Measurements from ENCODE around the gene NFATC1.
A peak's percentile ranks its signal among the peaks of the same experiment; 100 is the strongest.

NFATC1 gene

DNA sequence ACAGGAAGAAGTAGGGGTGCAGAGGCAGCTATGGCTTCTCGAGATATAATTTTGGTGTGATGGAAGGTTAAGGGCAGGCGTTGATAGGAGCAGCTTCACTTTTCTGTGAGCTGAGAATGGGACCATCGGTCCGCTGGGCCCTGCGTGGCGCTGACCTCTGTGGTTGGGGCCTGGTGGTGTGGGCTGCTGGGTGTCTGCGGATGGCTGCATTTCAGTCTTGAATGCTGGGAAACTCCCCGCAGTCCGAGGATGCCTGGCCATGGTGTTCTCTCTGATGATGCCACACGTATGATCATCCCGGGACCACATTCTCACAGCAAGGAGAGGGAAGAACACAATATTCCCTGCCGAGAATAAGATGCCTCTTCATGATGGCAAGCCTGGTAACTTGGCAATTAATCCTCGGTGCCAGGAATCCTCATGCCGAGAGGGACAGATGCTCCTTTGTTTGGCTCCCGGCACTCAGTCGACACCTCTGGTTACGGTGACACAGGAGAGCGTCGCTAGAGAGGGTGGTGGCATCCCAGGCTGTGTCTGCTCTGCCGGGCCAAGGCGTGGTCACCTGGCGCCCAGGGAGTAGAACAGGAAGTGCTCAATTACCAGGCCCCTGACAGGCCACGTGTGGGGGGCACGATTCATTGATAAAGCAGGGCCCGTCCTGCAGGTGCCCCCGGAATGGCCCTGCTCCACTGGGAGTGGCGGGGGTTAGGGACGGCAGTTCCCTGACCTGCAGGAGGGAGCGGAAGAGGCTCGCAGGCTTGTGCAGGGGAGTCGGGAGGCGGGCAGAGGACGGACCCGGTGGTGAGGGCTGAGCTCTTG lies 164.5 kb downstream of the NFATC1 start:
- no peak for DNase-seq

DNA sequence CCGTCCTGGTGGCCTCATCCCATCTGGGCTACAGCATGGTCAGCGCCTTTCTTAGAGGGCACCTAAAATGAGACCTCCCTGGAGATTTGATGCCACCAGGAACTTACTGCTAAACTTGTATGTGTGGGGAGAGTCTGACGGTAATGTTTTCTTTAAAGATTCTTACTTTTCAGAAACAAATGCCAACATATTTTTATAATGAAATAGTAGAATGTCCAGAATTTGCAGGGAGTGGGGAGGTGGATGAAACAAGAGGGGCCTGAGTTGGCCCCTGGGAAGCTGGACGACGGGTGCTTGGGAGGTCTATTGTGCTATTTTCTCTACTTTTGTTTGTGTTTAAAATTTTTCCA lies 165.1 kb downstream of the NFATC1 start:
- DNase-seq: no peak

- no peak for DNase-seq
Measured at GRCh38 chr18:79563949-79564348, 168.2 kb downstream of the NFATC1 start.

DNA sequence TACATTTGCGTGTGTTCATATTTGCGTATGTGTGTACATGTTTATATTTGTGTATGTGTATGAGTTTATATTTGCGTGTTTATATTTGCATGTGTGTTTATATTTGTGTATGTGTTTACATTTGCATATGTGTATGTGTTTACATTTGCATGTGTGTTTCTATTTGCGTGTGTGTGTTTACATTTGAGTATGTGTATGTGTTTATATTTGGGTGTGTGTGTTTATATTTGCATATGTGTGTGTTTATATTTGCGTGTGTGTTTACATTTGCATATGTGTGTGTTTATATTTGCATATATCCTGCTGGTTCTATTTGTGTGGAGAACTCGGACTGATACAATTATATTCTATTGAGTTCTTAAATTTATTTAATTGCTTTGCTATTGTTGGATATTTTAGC lies 168.7 kb downstream of the NFATC1 start:
- no peak for DNase-seq

GRCh38 chr18:79566771-79567431 lies 171.2 kb downstream of the NFATC1 start:
- no peak for DNase-seq

DNA sequence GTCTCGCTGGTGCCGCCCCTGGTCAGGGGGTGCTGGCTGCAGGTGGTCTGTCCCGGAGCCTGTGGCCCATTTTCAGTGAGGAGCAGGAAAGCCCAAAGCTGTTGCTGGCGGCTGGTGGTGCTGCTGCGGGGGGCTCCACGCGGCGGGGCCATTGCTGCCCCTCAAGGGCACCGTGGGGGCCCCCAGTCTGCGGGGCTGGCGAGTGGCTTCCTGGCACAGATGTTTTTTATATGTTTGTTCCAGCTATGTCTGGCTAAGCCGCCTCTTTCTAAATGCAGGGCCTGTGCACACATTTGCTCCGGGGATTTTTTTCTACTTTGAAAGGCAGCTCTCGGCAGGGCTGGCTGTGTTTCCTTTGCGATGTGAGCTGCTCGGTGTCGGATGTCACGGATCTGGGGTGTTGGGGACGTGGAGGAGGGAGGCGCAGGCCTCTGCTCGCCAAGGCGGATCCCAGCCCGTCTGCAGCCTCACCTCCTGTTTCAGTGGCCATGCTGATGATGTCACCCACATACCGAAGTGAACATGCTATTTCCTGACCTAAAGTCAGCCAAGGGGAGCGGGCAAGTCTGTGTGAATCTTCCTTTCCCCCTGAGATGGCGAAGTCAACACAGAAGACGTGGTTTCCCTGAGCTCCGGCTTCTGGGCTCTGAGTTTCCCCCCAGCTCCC lies 171.9 kb downstream of the NFATC1 start:
- DNase-seq: no peak

DNA sequence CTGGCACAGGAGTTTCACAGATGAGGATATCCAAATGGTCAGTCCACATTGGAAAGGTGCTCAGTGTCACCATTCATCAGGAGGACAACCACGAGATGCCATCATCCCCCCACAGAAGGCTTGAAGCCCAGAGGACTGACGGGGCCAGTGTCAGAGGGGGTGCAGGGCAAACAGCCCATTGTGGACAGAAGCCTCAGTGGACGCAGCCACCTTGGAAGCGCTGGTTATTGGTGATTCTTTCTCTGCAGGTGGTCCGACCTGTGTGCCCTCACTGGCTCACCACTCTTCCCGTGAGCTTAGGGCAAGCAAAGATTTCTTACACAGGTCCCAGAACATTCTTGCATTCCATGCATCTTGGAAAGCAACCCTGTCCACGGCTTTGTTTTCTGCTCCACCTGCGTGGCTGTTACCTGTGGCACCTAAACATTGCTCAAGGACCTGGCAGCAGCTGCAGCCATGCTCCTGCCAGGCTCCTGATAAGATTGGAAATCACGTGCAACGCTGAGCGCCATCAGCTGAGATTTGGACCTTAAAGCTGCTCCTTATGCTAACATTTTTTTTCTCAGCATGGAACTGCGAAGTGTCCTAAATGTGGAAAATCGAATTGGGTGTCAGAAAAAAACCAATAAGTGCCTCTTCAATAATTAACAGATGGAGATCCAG lies 172.9 kb downstream of the NFATC1 start:
- DNase-seq: no peak

GRCh38 chr18:79569720-79570119 lies 174.0 kb downstream of the NFATC1 start:
- DNase-seq: no peak

DNA sequence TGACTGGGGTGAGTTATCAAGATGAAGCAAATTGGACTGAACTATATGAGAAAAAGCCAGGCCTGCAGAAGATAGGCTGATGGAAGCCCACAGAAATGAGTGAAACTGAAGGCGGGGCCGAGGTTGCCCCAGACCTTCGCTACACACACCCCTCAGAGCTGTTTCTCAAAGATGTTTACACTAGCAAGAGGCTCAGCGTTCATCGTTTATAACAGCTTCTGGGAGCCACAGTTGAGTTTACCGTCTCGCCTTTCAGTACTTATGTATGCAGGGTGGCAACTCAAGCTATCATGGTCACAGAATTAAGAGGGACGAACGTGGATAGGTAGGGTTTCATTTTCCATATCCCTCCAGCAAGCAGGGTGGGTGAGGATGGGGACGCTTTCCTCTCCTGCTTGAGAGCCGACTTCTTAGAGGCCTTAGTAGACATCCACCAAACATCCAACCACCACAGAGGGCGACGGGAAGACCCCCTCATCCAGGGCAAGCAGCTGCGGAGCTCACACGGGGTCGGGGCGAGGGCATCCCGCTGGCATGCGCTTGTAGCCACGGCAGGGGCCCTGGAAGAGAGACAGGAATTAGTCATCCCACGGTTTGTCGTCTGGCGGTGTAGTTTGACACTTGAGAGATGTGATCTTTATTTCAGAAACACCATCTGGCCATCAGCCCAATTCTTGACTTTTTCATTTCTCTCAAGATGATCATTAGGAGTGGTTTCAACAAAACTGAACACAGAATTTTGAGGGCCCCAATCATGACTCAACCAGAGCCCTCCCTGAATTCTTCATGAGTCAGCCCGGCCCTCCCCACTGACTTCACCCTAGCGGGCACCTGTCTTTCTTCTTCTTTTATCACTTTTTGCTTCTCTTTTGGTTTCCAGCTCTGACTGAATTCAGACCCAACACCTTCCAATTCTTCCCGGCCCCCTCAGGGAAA lies 174.8 kb downstream of the NFATC1 start:
- DNase-seq: no peak

DNA sequence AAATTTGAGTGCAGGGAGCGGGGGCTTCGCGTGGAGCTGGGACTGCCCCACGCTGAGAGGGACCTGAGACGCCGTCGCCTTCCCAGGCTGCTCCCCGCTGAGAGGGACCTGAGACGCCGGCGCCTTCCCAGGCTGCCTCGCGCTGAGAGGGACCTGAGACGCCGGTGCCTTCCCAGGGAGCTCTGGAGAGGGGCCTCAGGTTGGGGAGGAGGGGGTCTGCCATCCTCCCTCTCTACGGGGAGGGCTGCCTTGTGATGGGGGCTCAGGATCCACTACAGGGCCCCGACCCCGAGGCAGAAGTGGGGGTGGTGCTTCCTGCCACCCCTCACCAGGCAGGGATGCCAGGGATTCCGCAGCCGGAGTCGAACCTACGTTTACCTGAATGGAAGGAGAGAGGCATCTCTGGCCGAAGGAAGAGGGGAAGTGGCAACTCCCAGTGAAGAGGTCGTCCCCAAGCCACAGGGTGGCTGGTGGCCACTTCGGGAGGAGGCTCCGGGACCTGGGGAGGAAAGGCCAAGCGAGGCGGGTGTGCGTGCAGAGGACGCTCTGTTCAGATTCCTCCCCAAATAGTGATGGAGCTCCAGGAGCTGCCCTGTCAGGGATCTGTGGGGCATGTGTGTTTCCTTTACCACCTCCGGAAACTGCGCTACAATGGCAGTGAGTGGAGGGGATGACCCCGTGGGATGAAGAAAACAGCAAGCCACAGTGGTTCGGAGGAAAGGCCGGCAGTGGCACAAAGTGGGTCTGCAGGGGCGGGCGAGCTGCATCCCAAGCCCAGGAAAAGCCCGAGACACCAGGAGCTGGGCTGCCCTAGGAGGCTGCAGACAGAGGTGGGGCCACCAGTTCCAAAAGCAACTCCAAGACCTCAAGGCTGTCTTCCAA lies 175.7 kb downstream of the NFATC1 start:
- DNase-seq: no peak

- no peak for DNase-seq
Measured at GRCh38 chr18:79572093-79572780, 176.5 kb downstream of the NFATC1 start.

- no peak for DNase-seq
Measured at GRCh38 chr18:79572848-79573451, 177.2 kb downstream of the NFATC1 start.

GRCh38 chr18:79573921-79574491 lies 178.3 kb downstream of the NFATC1 start:
- DNase-seq: no peak

DNA sequence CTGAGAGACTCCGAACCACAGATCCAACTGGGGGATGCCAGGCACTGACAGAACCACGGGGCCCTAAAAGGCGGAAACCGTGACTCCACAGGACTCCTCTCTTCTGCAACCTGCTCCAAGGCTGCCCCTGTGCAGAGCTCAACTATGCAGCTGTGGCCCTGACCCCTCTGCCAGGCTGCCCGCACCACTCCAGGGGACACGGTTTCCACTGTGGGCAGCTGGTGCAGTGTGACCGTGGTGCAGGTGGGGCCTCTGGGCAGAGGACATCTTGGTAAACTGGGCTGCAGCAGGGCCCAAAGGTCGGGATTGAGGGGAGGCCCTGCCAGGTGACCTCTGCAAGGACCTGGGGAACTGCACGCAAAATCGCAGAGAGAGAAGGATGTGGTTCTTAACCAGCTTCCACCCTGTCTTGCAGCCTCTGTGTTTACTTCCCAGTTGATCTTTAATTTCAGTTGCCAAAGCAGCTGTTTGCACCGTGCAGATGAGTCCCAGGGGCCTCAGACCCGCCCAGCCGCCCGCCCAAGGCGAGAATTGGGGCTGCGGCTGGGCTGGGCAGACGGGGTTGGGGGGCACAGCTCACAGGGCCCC lies 179.3 kb downstream of the NFATC1 start:
- DNase-seq: no peak

GRCh38 chr18:79575891-79576685 lies 180.4 kb downstream of the NFATC1 start:
- DNase-seq: no peak

DNA sequence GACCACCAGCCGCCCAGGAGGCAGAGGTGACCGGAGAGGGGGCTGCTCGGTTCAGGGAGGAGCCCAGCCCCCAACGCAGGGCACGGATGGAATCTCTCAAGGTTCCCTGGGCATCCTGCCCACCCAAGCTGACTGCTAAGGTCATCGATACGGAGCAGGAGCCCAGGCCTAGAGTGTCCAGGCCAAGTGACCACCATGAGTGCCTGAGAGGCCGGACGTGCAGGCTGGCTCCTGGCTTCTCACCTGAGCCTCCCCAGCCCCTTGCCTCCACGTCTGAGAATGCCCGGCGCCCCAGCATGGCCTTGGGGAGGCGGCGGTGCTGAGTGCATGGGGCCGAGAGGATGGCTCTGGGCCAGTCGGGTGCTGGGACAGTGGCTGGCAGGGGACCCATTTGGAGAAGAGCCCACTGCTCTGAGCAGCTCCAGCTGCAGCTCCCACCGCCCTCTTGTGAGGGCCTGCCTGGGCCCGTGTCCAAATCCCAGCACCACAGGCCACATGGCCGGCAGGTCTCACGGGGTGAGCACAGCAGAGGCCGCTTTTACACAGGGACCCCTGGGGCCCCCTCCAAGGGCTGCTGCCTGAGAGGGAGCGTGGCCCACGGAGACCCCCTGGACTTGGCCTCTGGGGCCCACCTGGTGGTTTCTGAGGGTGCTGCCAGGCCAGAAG lies 181.1 kb downstream of the NFATC1 start:
- DNase-seq: no peak

- DNase-seq: peak; percentile 11
Measured at GRCh38 chr18:79577451-79578395, 182.0 kb downstream of the NFATC1 start.
